Thymus (tissue), 11 donors: ENCODE measurements around the gene PLCG2. TPM values are rescaled to one million over a fixed set of nuclear protein-coding genes. Genes with fewer than 3 reads are reported as not detected.

Source experiments
- DNase-seq, 9 donors: peaks; one replicate each; pipeline ENCODE4 v3.0.0-alpha.2; 2013; ENCODE audit warnings: low spot score in 9 of 9, low read depth in 6 of 9, missing footprints in 1 of 9
- H3K27ac ChIP-seq, 2 donors: one replicate each; pipeline ENCODE4 v1.5.1; 2013; ENCODE audit warnings: control low read depth in 1 of 2, low read depth in 1 of 2, low read length in 1 of 2, mild to moderate bottlenecking in 1 of 2, moderate library complexity in 1 of 2
- H3K27me3 ChIP-seq, 2 donors: one replicate each; pipeline ENCODE4 v1.5.1; 2013; ENCODE audit warnings: low read length in 1 of 2; ENCODE audit not compliant: control insufficient read depth in 2 of 2, insufficient read depth in 1 of 2
- H3K36me3 ChIP-seq, 2 donors: one replicate each; pipeline ENCODE4 v1.5.1; 2013; ENCODE audit warnings: low read length in 1 of 2, mild to moderate bottlenecking in 1 of 2, moderate library complexity in 1 of 2; ENCODE audit not compliant: control insufficient read depth in 2 of 2, insufficient read depth in 2 of 2
- H3K4me1 ChIP-seq, 2 donors: one replicate each; pipeline ENCODE4 v1.5.1; 2013; ENCODE audit warnings: low read length in 2 of 2; ENCODE audit not compliant: control insufficient read depth in 2 of 2, insufficient read depth in 2 of 2
- H3K4me3 ChIP-seq, 2 donors: one replicate each; pipeline ENCODE4 v1.5.1; 2013; ENCODE audit warnings: low read length in 2 of 2, control low read depth in 1 of 2, mild to moderate bottlenecking in 1 of 2
- H3K9me3 ChIP-seq, 2 donors: one replicate each; pipeline ENCODE4 v1.5.1; 2013; ENCODE audit warnings: low read length in 1 of 2, mild to moderate bottlenecking in 1 of 2; ENCODE audit not compliant: control insufficient read depth in 2 of 2, insufficient read depth in 1 of 2
- WGBS: extraction: QIAGEN DNeasy Blood & Tissue Kit; methylation state at CpG from one replicate; pipeline ENCODE4 v1.1.7; 2013; 5-methylcytosine and 5-hydroxymethylcytosine counted together
- polyA plus RNA-seq: library from polyadenylated mRNA; stranded (reverse); fragments of 200-250 nt; gene quantifications from one replicate; pipeline ENCODE4 v1.2.3, GENCODE V29; 2013
- total RNA-seq: library from RNA; stranded (reverse); fragments of 120-200 nt; gene quantifications from one replicate; pipeline ENCODE4 v1.2.4, GENCODE V29; 2013
- donor health status: healthy.

PLCG2 gene
- total and polyA plus RNA-seq, 2 donors, result 10.1 to 14.2 TPM

DNA sequence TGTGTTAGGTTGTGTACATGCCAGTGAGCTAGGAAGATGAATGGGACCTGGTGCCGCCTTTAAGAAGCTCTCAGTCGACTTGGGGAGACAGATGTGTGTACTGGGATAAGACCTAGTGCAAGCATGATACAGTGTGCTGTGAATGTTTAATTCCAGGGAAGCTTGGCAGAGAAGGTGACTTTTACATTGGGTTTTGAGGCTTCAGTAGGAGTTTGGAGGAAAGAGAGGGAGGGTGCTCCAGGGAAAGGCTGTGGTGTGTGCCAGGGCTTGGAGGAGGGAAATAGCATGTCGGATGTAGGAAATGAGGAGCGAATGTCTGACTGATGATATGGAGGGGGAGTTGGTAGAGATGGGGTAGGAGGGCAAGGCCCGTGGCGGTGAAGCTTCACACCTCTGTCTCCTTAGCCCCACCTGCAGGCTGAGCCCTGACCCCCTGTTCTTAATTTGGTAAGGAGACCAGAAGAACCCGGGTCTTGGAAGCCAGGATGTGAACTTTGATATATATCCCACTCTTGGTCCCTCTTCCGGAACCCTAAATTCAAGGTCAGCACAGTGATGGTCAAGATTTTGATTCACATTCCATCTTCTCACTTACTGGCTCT is 76.6 kb downstream of the PLCG2 start:
- Histone ChIP-seq H3K36me3 (peaks cover 0 to 3% of the 10 kb centered on the region in 2 donors), H3K9me3 (no peaks in the 10 kb centered on the region), H3K27me3 (no peaks in the 10 kb centered on the region), H3K4me1 (no peaks in the 10 kb centered on the region), H3K27ac (no peak overlapping the region), H3K4me3 (no peak overlapping the region)
- 86% methylated on average over 8 of the region's 8 CpGs for WGBS
- DNase-seq, result no peak

DNA sequence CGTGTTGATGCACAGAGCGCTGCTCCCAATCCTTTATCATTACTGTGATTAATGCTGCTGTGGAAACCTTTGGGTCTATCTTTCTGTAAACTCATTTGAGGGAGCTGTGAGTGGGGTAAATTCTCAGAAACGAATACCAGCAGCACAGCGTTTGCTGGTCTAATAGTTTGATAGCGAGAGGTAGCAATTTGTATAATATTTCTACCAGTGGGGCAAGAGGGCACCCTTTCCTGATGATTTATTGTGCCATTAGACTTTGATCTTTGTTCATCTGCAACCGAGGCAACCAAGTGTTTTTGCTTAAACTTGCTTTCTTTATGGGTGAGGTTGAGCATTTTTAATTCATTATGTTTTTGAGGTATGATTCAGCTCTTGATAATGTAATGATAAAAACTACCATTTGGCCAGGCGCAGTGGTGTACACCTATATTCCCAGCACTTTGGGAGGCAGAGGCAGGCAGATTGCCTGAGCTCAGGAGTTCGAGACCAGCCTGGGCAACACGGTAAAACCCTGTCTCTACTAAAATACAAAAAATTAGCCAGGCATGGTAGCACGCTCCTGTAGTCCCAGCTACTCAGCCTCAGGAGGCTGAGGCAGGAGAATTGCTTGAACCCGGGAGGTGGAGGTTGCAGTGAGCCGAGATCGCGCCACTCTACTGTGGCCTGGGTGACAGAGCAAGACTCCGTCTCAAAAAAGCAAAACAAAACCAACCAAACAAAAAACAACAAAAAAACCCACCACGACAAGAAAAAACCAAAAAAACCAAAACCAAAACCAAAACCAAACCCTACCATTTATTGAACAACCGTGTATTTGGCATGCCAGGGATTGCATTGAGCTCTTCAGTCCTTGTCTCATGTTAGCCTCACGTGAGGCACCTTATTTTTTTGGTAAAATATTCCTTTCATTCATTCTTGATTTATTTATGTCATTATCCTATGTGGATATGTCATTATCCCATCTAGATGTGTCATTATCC is 81.5 kb downstream of the PLCG2 start:
- H3K9me3 ChIP-seq, result no peaks in the 10 kb centered on the region
- H3K27ac ChIP-seq, result no peak overlapping the region
- no peaks in the 10 kb centered on the region for H3K27me3 ChIP-seq
- H3K36me3 ChIP-seq, result peaks cover 0 to 3% of the 10 kb centered on the region in 2 donors
- WGBS, result 93% methylated on average over 18 of the region's 18 CpGs
- H3K4me3 ChIP-seq, result no peak overlapping the region
- no peaks in the 10 kb centered on the region for H3K4me1 ChIP-seq
- no peak for DNase-seq

DNA sequence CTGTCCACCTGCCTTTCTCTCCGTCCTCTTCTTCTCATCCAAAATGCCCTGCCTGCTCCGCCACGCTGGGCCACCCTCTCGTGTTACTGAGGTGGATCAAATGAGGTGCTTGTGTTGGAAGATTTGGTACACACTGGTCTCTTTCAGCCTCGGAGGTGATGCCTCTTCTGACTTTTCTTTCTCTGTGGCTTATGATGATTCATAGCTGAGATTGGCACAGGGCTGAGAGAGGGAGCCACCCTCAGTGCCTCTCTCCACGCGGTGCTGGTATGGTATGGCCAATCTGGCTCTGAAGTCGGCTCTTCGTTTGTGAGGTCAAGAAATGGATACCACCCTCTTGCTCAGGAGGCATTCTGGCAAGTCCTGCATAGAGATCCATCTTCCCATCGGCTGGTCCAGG is 82.4 kb downstream of the PLCG2 start:
- Histone ChIP-seq H3K27me3 (no peaks in the 10 kb centered on the region), H3K27ac (no peak overlapping the region), H3K36me3 (no peaks in the 10 kb centered on the region), H3K4me1 (no peaks in the 10 kb centered on the region), H3K9me3 (no peaks in the 10 kb centered on the region), H3K4me3 (no peak overlapping the region)
- 86% methylated on average over 10 of the region's 10 CpGs for WGBS
- no peak for DNase-seq

DNA sequence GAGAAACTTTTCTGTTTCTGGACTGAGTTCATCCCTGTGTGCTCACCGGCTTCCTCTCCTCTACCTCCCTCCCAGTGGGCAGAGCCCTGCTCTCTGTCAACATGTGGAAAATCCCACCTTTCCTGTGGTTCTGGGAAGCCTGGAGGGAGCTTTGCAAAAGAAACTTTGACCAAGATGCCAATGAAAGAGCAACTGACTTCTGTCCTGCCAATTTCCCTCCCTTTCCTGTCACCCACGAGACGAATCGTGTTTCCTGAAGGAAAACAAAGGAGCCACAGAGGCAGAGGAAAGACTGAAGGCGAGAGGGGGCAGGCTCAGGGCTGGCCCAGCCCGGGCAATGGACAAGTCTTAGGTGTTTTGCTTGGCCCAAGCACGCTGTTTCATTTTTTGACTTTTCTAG is 82.8 kb downstream of the PLCG2 start:
- Histone ChIP-seq H3K4me1 (no peaks in the 10 kb centered on the region), H3K9me3 (no peaks in the 10 kb centered on the region), H3K36me3 (no peaks in the 10 kb centered on the region), H3K4me3 (no peak overlapping the region), H3K27me3 (no peaks in the 10 kb centered on the region), H3K27ac (no peak overlapping the region)
- DNase-seq, result no peak
- 96% methylated on average over 7 of the region's 7 CpGs for WGBS

DNA sequence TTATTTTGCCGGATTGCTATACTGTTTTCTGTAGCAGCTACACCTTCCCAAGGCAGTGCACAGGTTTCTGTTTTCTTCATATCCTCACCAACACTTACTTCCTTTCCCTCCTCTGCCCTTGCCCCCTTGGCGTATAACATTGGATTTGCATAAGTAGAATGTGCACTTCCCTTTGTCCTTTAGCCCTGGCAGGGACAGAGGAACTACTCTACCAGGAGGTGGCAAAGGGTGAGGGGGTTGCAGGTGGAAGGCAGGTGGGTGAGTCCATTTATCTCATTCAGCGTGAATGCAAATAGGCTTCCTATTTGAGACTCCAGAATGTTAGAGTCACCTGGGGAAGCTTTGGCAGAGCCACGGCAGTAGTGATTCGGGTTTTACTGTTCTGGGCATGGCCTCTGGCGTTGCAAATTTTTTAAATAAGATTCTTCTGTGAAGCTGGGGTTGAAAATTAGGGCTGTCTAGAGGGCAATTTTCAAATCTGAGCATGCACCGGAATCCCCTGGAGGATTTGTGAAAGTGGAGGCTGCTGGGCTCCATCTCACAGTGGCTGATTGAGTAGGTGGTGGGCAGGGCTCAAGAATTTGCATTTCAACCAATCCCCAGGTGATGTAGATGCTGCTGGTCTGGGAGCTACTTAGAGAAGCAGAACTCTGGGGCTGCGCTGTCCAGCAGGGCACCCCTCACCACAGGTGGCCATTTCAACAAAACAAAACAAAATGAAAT is 84.7 kb downstream of the PLCG2 start:
- H3K4me1 ChIP-seq, result no peaks in the 10 kb centered on the region
- H3K27ac ChIP-seq, result no peak overlapping the region
- WGBS, result 91% methylated on average over 8 of the region's 8 CpGs
- DNase-seq, result no peak
- H3K27me3 ChIP-seq, result no peaks in the 10 kb centered on the region
- no peaks in the 10 kb centered on the region for H3K36me3 ChIP-seq
- no peaks in the 10 kb centered on the region for H3K9me3 ChIP-seq
- no peak overlapping the region for H3K4me3 ChIP-seq

DNA sequence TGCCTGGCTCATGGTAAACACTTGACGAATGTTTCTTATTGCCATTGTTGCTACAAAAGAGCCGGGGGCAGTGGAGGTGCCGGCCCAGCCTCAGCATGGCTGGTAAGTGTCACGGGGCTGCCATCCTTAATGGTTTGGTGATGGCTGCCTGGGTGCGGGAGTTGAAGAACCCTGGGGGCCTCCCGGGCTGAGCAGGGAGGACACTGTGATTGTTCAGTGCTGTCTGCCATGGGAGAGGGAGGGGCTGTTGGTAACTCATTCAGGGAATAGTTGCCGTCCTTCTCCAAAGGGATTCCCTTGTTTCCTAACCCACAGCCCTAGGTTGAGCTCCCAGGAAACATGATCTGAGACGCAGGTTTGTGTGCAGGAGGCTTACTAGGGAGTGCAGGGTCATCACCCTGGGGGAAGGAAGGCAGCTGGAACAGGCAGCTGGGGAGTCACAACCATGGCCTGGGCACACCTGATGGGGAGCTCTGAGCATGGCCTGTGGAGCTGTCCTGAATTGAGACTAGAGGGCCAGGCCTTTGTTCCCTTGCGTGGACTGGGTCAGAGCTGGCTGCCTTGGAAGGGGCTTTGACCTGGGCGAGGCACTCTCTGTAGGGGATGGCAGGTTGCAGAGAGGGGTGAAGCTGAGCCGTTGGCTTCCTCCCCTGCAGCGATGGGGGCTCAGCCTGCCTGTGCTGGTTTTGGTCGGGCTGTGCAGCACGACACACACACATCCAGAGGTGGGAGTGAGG is 85.7 kb downstream of the PLCG2 start:
- 94% methylated on average over 14 of the region's 14 CpGs for WGBS
- Histone ChIP-seq H3K27me3 (no peaks in the 10 kb centered on the region), H3K4me1 (no peaks in the 10 kb centered on the region), H3K4me3 (no peak overlapping the region), H3K36me3 (no peaks in the 10 kb centered on the region), H3K9me3 (no peaks in the 10 kb centered on the region), H3K27ac (no peak overlapping the region)
- DNase-seq, result no peak

DNA sequence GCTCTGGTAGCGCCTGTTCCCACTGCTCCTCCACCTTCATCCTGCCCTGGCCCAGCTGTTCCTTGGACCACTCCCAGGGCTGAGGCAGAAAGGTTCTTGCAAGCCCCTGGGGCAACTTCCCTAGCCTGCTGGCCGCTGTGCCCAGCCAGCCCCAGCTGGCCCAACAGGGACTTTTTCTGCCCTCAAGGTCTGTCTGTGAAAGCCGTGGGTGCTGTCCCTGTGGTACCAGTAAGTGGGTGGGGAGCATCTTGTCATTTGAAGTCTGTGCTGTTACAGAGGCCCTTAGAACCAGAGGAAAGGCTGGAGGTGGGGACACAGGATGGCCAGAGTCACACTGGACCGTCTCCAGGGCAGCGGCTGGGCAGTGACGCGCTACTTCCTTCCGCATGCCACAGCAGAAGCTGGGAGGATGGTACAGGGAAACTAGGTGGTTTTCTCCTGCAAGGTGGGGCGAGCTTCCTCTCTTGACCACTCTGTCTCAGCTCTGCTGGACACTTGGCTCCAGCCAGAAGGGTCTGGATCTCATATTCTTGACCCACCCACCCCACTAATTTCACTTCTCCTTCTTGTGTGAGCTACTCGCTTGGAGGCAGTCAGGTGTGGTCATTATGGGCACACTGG is 87.8 kb downstream of the PLCG2 start:
- H3K4me3 ChIP-seq, result no peak overlapping the region
- H3K9me3 ChIP-seq, result no peaks in the 10 kb centered on the region
- 85% methylated on average over 10 of the region's 10 CpGs for WGBS
- no peaks in the 10 kb centered on the region for H3K36me3 ChIP-seq
- H3K27ac ChIP-seq, result no peak overlapping the region
- H3K27me3 ChIP-seq, result no peaks in the 10 kb centered on the region
- no peak for DNase-seq
- H3K4me1 ChIP-seq, result no peaks in the 10 kb centered on the region

DNA sequence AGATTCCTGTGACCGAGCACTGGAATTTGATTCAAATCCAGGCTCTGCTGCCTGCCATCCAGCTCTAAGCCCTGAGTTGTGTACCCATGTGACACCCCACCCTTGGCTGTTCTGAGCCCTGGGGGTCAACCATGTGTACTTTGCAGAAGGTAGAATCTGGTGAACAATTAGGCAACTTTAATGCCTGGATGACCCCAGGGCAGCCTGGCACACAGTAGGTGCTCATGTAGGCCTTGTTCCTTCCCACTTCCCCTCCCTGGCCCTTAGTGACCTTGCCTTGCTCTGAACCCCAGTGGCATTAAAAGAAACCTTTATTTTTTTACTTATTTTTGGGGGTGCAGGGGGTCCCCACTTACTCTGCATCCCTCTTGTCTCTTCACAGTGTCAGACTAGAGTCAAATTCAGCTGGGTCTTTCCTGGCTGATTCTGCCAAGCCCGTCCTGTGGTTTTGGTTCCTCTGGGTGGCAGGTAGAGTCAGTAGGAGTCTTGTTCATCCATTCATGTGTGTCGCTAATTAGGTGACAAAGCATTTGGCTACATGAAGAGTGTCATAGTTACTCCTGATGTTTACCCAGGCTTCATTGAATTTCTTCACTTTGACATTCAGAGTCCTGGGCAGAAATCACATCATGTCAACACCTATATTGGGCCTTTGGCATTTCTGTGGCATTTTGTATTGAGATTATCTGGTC is 89.1 kb downstream of the PLCG2 start:
- WGBS, result 77% methylated on average over 3 of the region's 3 CpGs
- DNase-seq, result no peak
- Histone ChIP-seq H3K27ac (no peak overlapping the region), H3K4me1 (no peaks in the 10 kb centered on the region), H3K9me3 (no peaks in the 10 kb centered on the region), H3K27me3 (no peaks in the 10 kb centered on the region), H3K36me3 (no peaks in the 10 kb centered on the region), H3K4me3 (no peak overlapping the region)
